GM21360 (cell line): ENCODE data around the gene C2CD4B.

ENCODE experiments used
- ATAC-seq: cut with Tn5 transposase; IDR thresholded peaks from one replicate; pipeline ENCODE4 v1.9.1; 2021; ENCODE audit warnings: mild to moderate bottlenecking, moderate library complexity; ENCODE audit not compliant: unreplicated experiment

The C2CD4B gene

DNA sequence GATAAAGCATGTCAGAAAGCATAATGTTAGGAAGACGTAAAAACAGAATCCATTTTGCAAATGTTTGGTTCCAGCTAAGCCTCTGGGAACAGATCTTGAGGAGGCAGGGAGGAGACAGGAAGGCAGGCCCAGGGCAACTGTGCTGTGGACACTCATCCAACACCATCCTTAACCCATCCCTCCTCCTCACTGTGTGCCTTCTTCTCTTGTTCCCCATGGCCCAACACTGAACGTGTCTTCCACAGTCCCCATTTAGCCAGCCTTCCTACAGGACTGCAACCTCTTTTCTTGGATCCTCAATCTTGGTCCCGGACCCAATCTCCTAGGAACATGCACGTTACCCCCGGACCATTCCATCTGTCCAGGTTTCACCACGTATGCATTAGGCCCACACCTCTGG is 15.4 kb downstream of the C2CD4B start:
- ATAC-seq, result no peak

GRCh38 chr15:62147551-62147950 is 17.5 kb downstream of the C2CD4B start:
- ATAC-seq, result no peak

DNA sequence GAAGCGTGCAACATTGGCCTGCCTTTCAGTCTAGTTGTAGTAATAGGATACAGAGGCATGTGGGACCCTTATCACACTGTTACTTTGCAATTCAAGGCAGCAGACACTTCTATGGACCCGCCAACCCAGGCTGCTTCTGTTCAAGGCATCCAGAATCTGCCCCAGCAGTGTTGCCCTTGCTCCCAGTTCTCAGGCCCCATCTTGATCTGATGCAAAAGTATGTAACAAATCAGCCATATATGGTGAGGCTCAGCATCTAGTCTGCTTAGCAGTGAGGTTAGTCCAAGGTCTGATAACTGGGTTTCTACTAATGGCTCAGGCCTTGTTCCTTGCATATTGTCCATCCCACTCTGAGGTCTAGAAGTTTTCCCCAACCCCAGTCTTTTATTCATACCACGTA is 17.9 kb downstream of the C2CD4B start:
- ATAC-seq, result no peak

DNA sequence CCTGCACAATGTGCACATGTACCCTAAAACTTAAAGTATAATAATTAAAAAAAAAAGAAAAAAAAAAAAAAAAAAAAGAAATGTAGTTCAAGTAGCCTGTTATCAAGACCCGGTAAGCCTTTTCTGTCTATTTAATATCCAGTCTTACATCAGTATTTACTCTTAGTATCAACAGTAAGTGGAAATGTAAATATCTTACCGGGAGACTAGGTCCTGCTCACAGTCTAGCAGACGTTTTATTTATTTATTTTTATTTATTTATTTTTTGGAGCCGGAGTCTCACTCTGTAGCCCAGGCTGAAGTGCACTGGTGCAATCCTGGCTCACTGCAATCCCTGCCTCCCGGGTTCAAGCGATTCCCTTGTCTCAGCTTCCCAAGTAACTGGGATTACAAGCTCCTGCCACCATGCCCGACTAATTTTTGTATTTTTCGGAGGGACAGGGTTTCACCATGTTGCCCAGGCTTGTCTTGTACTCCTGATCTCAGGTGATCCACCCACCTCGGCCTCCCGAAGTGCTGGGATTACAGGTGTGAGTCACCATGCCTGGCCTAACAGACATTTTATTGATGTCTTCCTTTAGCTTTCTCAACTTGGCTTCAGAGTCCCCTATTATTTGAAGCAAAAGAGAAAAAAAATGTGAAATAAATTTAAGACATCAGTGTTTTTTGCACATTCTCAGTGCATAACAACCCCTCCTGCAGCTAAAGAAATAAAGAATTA is 19.9 kb downstream of the C2CD4B start:
- ATAC-seq, result no peak

- no peak for ATAC-seq
These were observed 22.3 kb downstream of the C2CD4B start for GRCh38 chr15:62142736-62143135.

DNA sequence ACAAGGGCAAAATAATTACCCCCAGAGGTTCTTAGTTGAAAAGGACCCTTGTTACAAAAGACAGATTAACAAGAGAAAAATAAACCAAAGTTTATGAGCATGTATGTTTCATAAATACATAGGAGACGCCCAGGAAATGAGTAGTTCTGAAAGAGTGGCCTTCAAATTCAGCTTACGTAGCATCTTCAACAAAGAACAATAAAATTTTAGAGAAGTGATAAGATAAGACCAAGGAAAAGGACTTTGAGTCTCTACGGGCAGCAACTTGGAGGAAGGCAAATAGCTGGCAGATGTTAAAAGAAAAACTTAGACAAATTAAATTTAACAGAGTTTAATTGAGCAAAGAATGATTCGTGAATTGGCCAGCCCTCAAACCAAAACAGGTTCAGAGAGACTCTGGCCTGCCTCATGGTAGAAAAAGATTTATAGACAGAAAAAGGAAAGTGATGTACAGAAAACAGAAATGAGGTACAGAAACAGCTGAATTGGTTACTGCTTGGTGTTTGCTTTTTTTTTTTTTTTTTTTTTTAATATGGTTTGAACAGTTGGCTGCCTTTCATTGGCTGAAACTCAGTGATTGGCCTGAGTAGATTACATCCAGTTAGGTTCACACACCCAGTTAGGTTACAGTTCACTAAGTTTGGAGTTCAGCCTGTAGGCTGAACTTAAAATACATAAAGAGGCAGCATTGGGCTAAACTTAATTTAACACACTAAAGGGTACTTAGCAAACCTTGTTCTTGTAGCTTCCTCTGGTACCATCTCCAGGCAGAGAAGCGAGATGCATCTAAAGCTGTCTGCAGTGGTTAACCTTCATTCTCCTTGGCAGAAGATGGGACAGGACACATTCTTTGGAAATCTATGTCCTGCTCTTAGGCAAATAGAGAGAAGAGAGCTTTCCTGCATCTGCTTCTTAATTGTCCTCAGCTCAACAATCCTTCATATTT is 23.2 kb downstream of the C2CD4B start:
- no peak for ATAC-seq

- ATAC-seq, result no peak
These were observed 23.9 kb downstream of the C2CD4B start for GRCh38 chr15:62141200-62141599.

DNA sequence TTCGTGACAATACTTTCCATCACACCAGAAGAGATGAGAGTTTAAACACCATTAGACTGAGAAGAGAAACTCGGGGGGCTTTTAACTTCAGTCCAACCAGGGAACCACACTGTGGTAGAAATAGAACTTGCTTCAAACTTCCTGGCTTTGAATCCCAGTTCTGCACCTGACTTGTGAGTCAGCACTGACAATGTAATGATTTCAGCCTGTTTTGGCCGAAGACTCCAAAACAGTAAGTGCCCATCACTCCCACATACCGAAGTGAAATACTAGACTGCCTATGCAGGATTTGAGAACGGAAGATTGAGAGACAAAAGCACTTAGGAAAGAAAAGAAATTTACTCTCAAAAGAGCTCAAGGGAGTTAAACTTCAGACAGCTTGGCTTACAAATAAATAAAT is 27.0 kb downstream of the C2CD4B start:
- ATAC-seq, result no peak

GRCh38 chr15:62136911-62137865 is 27.9 kb downstream of the C2CD4B start:
- ATAC-seq, result no peak

DNA sequence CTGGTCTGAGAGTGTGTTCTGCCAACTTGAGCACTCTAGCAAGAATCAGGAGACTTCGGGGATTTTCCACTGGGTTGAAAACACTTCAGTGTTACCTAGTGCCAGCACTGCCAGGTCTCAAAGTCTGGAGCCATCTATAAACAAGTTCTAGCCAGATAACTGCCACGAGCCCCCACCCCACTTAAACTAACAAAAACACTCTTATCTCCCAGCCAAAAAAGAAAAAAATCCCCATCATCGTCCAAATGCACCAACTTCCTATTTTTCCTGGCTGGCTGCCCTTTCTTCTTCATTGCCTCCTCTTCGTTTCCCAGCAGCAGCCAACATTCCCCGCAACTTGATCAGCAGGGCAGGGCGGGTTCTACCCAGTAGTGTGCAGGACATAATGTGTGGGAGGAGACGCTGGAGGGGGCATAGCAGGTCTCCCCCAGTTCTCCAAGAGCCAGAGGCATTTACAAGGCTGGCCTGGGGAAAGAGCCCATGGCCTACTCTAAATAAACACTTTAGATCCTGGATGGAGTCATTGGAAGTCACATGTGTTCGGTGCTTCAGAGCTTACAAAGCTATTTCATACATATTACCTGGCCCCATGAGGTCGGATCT is 29.5 kb downstream of the C2CD4B start:
- ATAC-seq, result no peak

- no peak for ATAC-seq
These were observed 31.9 kb downstream of the C2CD4B start for GRCh38 chr15:62133141-62133540.

DNA sequence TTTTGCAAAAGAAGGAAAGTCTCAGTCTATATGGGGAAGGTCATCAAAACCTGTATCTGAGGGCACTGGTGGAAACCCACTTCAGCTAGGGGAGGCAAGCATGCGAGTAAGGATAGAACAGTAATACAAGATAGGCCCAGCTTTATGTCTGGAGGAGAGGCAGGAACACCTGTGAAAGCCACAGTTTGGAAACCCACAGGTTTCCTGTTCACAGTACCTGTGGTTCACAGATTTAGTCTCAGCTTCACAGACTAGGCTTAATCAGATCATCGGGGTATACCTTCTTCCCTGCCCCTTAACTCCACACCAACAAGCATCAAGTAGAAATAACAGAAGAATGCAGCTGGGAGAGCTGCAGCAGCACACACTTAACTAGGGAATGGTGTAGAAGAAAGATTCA is 36.2 kb downstream of the C2CD4B start:
- ATAC-seq, result no peak

DNA sequence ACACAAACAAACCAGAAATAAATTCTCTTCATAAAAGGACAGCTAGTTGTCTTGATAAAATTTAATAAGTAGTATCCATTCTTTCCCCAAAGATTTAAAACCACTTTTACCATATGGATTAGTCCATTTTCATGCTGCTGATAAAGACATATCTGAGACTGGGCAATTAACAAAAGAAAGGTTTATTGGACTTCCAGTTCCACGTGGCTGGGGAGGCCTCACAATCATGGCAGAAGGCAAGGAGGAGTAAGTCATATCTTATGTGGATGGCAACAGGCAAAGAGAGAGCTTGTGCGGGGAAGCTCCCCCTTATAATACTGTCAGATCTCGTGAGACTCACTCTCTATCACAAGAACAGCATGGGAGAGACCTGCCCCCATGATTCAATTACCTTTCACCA is 38.7 kb downstream of the C2CD4B start:
- ATAC-seq, result no peak

GRCh38 chr15:62125773-62126172 is 39.3 kb downstream of the C2CD4B start:
- no peak for ATAC-seq

DNA sequence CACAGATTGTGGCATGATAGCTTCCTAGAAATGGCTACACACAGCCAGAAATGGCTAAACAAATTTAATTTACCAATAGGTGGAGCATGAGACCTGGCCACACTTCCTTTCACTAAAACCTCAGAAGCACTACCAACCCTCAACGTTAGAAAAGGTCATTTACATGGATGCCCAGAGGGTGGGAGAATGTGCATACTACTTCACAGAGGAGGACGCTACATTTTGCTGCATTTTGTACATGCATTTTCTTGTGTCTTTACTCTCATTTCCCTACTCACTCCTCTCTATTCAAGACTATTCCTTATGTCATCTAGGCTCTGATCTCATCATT is 40.1 kb downstream of the C2CD4B start:
- ATAC-seq, result no peak

DNA sequence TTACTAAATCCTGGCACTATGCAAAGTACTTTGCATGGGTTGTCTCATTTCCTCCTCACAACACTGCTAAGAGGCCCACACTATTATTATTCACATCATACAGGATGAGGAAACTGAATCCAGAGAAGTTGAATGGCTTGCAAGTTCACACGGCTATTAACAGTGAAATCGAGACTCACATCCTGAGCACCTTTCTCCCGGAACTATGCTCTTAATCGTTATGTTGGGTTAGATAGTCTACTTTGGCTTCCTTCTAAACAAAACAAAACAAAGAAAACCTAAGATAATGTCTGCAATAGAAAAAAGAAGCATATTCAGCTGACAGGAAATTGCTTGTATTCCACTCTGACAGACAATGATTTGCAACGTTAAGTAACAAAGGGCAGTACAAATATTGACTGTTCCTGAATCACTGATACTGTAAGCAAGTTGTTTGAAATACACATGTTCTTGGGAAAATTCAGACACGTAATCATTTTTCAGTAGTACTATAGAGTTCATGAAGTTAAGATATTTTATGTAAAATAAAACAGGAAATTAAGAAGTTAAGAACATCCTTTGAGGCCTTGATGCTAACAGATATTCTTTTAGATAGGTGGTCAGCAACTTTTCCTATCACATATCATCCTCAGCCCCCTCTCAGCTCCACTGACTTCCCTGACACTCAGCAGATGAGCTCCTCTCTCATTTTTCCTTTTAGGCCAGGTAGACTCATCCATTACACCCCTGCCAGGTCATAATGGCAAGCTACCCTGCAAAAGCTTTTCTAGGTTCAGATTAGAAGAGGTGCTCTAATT is 40.7 kb downstream of the C2CD4B start:
- ATAC-seq, result no peak

DNA sequence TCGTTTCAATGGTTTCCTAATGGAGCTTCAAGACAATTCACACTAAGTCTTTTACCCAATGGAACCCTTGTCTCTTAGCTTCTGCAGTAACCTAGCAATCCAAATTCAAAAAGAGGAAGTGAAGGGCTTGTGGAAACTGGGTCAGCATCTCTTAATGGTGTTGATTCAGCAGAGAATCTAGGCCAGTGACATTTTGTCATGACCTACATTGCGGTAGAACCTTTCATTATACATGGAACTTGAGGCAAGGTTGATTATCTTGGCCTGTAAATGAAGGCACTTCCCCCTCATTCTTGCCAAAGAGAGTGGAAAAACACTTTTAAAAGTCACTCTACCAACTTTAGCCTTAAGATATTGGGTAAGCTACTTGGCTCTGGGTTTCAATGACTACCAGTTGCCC is 42.8 kb downstream of the C2CD4B start:
- no peak for ATAC-seq

DNA sequence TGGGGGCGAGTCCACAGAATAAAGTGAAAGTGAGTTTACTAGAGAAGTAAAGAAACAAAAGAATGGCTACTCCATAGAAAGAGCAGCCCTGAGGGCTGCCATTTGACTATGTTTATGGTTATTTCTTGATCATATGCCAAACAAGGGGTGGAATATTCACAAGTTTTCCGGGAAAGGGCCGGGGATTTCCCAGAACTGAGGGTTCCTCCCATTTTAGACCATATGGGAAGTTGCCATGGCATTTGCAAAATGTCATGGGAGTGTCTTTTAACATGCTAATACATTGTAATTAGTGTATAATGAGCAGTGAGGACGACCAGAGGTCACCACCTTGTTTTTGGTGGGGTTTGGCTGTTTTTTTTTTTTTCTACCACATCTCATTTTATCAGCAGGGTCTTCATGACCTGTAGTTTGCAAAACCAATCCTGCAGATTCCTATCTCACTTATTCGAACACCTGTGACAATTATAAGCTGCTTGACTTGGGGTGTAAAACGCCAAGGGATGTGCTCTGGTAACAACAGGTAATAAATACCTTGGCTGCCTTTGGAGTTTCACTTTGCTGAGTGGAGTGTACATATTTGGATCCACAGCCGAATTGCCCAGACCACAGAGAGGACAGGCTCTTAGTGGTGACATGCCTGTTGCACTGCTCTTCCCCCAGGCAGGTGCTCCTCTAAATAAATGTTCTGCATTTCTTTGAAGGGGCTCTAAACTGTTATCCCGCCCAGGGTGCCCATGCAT is 43.6 kb downstream of the C2CD4B start:
- no peak for ATAC-seq

DNA sequence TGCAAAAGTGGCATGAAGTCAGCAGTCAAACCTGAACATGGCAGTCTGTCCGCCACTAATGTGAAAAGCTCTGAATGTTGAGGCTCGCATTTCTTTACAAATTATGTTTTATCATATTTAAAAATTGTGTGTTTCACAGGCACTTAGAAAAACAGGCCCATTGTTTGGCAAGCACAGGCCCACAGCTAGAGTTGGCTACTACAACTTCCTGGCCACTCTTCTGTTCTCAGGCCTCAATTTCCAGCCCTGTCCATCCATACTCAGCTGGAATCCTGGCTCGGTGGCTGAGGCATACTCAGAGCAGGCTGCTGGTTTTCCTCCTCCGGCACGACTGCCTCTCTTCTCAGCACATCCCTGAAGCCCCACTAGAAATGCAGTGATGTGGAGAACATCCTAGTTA is 44.3 kb downstream of the C2CD4B start:
- no peak for ATAC-seq
